ENCODE data around the gene MCM3AP. TPM values are rescaled to one million over a fixed set of nuclear protein-coding genes. Genes with fewer than 3 reads are reported as not detected.

The MCM3AP gene
- total RNA-seq (2014; rRNA removed; shearing (Covaris generic)) (90.1 and 109 TPM in 2 replicates), total RNA-seq (2022) (146 and 166 TPM in 2 replicates), Bru-seq, nascent RNA (percentile 76 among the genes with signal in this experiment), BruChase-seq, experiment 1, labeled RNA remaining after a 6-hour chase (percentile 90 among the genes with signal in this experiment), BruChase-seq, experiment 2, labeled RNA remaining after a 2-hour chase (percentile 88 among the genes with signal in this experiment)
- long read RNA-seq, full-length matches to known transcripts, result 11 of 159 reads
- long read RNA-seq, partial matches to known transcripts, result 88 of 159 reads
- long read RNA-seq, other reads (novel, unspliced or antisense), result 60 of 159 reads

GRCh38 chr21:46285206-46285661, at the start of gene MCM3AP:
Gene MCM3AP, minus strand, starts transcription at chr21:46285611. Its CDS starts 325 bp downstream, at chr21:46285286.
- intact Hi-C loops (cut with micrococcal nuclease; ENCODE audit: unreplicated experiment), result loop anchor here (5.0 kb wide), 1 partner anchor 58 kb away; the partner anchor contains the start of gene LSS
- ChIA-PET POLR2A (interaction anchor here (1.0 kb wide), 1 partner anchor 51 kb away, joined by 3 read pairs; no protein-coding TSS in a partner anchor), CTCF (ENCODE audit: unreplicated experiment) (no interaction called here)
- Histone ChIP-seq H3K36me3 (ENCODE audit: insufficient read depth, low read length) (peaks cover 41% of the 10 kb centered on the region), H3K27ac (ENCODE audit: low read depth, low read length, poor library complexity, severe bottlenecking) (peak within 1 kb of the TSS; percentile 78), H3K4me1 (ENCODE audit: insufficient read depth, low read length, poor library complexity, severe bottlenecking) (peaks cover 40% of the 10 kb centered on the region), H3K79me2 (ENCODE audit: insufficient read depth, low read depth, low read length) (peaks cover 65% of the 10 kb centered on the region), H3K4me3 (ENCODE audit: low read depth, low read length, poor library complexity, severe bottlenecking) (peak within 1 kb of the TSS; percentile 78), H3K9me2 (ENCODE audit: insufficient read depth, low read length) (no peaks in the 10 kb centered on the region), H2AFZ (ENCODE audit: low read length) (peak within 1 kb of the TSS; percentile 67; the same call in 1 of the 2 replicates), H3K4me2 (ENCODE audit: low read length) (peak within 1 kb of the TSS; percentile 86), H4K20me1 (ENCODE audit: insufficient read depth, low read length) (peaks cover 25% of the 10 kb centered on the region; the same call in 1 of the 2 replicates), H3K9me3 (ENCODE audit: low read length) (no peaks in the 10 kb centered on the region)
- no peak for DNase-seq (ENCODE audit: low spot score)
- BruUV-seq (replicated peaks), result TSS peak; percentile 76
- no peak for TF ChIP-seq CTCF (conservative IDR thresholded peaks at IDR 0.05; ENCODE audit: low read length)

- Histone ChIP-seq H3K4me3 (ENCODE audit: low read depth, low read length, poor library complexity, severe bottlenecking) (no peak overlapping the region), H3K9me3 (ENCODE audit: low read length) (no peaks in the 10 kb centered on the region), H3K79me2 (ENCODE audit: insufficient read depth, low read depth, low read length) (peaks cover 18% of the 10 kb centered on the region; the same call in 1 of the 2 replicates), H4K20me1 (ENCODE audit: insufficient read depth, low read length) (no peaks in the 10 kb centered on the region; the same call in 1 of the 2 replicates), H3K36me3 (ENCODE audit: insufficient read depth, low read length) (peaks cover 87% of the 10 kb centered on the region), H3K9me2 (ENCODE audit: insufficient read depth, low read length) (no peaks in the 10 kb centered on the region), H3K4me1 (ENCODE audit: insufficient read depth, low read length, poor library complexity, severe bottlenecking) (no peaks in the 10 kb centered on the region), H3K27ac (ENCODE audit: low read depth, low read length, poor library complexity, severe bottlenecking) (no peak overlapping the region), H3K4me2 (ENCODE audit: low read length) (no peak overlapping the region), H2AFZ (ENCODE audit: low read length) (no peak overlapping the region)
- POLR2A ChIA-PET, result interaction anchor here (0.6 to 0.8 kb wide), 3 partner anchors 9 to 302 kb away, joined by 3 to 4 read pairs (median 3); no protein-coding TSS in a partner anchor
- CTCF ChIA-PET (ENCODE audit: unreplicated experiment), result interaction anchor here (1.2 kb wide), 1 partner anchor 9 kb away, joined by 4 read pairs; no protein-coding TSS in a partner anchor
- intact Hi-C loops (cut with micrococcal nuclease; ENCODE audit: unreplicated experiment), result no loop called here
- BruUV-seq (replicated peaks), result no TSS peak
- DNase-seq (ENCODE audit: low spot score), result no peak
- TF ChIP-seq CTCF (conservative IDR thresholded peaks at IDR 0.05; ENCODE audit: low read length), result no peak
- TF ChIP-seq EZH2phosphoT487 (IDR thresholded peaks at IDR 0.05; ENCODE audit: borderline replicate concordance, low read depth, low read length), result no peak
These were observed 49.1 kb upstream of the MCM3AP start for GRCh38 chr21:46334351-46335140.

All from OCI-LY7 (cell line).